ENCODE results near the gene ID3.

GRCh38 chr1:23592209-23592892 is 33.0 kb upstream of the ID3 start:
- TF ChIP-seq CTCF (IDR thresholded peaks at IDR 0.05; ENCODE audit: low read depth, low read length, poor library complexity, severe bottlenecking) (no peak), EZH2phosphoT487 (IDR thresholded peaks at IDR 0.05; ENCODE audit: borderline replicate concordance, low read length) (no peak)
